SKM-1 (cell line): ENCODE data around the gene BIN1.

Experiments used
- DNase-seq: peaks from one replicate; lab custom pipeline; 2025; ENCODE audit not compliant: unreplicated experiment; lab: John Stamatoyannopoulos, UW

BIN1 gene

GRCh38 chr2:127004893-127005600 lies 101.9 kb downstream of the BIN1 start:
- no peak for DNase-seq

- no peak for DNase-seq
Observed at GRCh38 chr2:127003070-127003800, 103.7 kb downstream of the BIN1 start.

- no peak for DNase-seq
Observed at GRCh38 chr2:127001751-127002150, 105.2 kb downstream of the BIN1 start.

GRCh38 chr2:127000937-127001336 lies 106.0 kb downstream of the BIN1 start:
- no peak for DNase-seq

- no peak for DNase-seq
Observed at GRCh38 chr2:127000194-127000593, 106.8 kb downstream of the BIN1 start.

GRCh38 chr2:126999106-126999756 lies 107.7 kb downstream of the BIN1 start:
- DNase-seq: no peak

GRCh38 chr2:126998486-126998885 lies 108.5 kb downstream of the BIN1 start:
- no peak for DNase-seq
